Left ventricle myocardium inferior (tissue), 1 donor: ENCODE data around the gene HDAC7. TPM values are rescaled to one million over a fixed set of nuclear protein-coding genes. Genes with fewer than 3 reads are reported as not detected.

Experiments used
- DNase-seq: peaks from one replicate; pipeline ENCODE4 v3.0.0-alpha.2; 2020
- H3K27ac ChIP-seq: fragments of 200-600 bp; replicated peaks from 2 replicates; pipeline ENCODE4 v1.8.0; 2021
- H3K27me3 ChIP-seq: fragments of 200-600 bp; 2 replicates; pipeline ENCODE4 v1.8.0; 2021; ENCODE audit warnings: low read depth
- H3K36me3 ChIP-seq: fragments of 200-600 bp; 2 replicates; pipeline ENCODE4 v1.8.0; 2021
- H3K4me1 ChIP-seq: fragments of 200-600 bp; 2 replicates; pipeline ENCODE4 v1.8.0; 2021
- H3K4me3 ChIP-seq: fragments of 200-600 bp; 2 replicates; pipeline ENCODE4 v1.8.0; 2021; ENCODE audit warnings: mild to moderate bottlenecking, moderate library complexity
- H3K9me3 ChIP-seq: fragments of 200-600 bp; replicated peaks from 2 replicates; pipeline ENCODE4 v1.8.0; 2021
- CTCF ChIP-seq: fragments of 200-600 bp; IDR thresholded peaks from 2 replicates; pipeline ENCODE4 v1.8.0; 2021; ENCODE audit warnings: antibody characterized with exemption, mild to moderate bottlenecking, borderline replicate concordance
- intact Hi-C: fragments of 100-400 bp; cut with micrococcal nuclease; formaldehyde crosslinking; loops from one replicate; pipeline ENCODE4 v1.11.0; 2022
- total RNA-seq: library from RNA; stranded (reverse); fragmentation: NEBNext Ultra II Directional; extraction: Animal tissue kit (Norgen Biotek cat#: 25700); gene quantifications from one replicate; pipeline ENCODE4 v1.2.1, GENCODE V29; 2021
- donor health status: DM: no; HTN: yes; CAD: no; lungs with severe emphysema.

HDAC7 gene
- total RNA-seq, 1 donor from 2014 or later = 47.1 TPM

GRCh38 chr12:47742253-47742825, 77.4 kb downstream of the HDAC7 start:
- Histone ChIP-seq H3K4me1 (peaks cover 69% of the 10 kb centered on the region), H3K36me3 (peaks cover 13% of the 10 kb centered on the region), H3K4me3 (no peak overlapping the region), H3K27ac (no peak overlapping the region), H3K9me3 (no peaks in the 10 kb centered on the region), H3K27me3 (no peaks in the 10 kb centered on the region)
- intact Hi-C loops = no loop called here
- DNase-seq = peak; percentile 51
- peak; percentile 89 for TF ChIP-seq CTCF

GRCh38 chr12:47741340-47741703, 78.4 kb downstream of the HDAC7 start:
- peak; percentile 88 for DNase-seq
- Histone ChIP-seq H3K9me3 (no peaks in the 10 kb centered on the region), H3K4me3 (no peak overlapping the region), H3K27ac (peak overlapping the region; percentile 92), H3K4me1 (peaks cover 80% of the 10 kb centered on the region), H3K27me3 (no peaks in the 10 kb centered on the region), H3K36me3 (peaks cover 7% of the 10 kb centered on the region)
- TF ChIP-seq CTCF = no peak
- intact Hi-C loops = no loop called here

GRCh38 chr12:47740606-47741339, 78.9 kb downstream of the HDAC7 start:
- Histone ChIP-seq H3K9me3 (no peaks in the 10 kb centered on the region), H3K27ac (peak overlapping the region; percentile 92), H3K36me3 (peaks cover 2% of the 10 kb centered on the region), H3K27me3 (no peaks in the 10 kb centered on the region), H3K4me3 (peak overlapping the region; percentile 13), H3K4me1 (peaks cover 81% of the 10 kb centered on the region)
- intact Hi-C loops = no loop called here
- DNase-seq = no peak
- TF ChIP-seq CTCF = no peak

- Histone ChIP-seq H3K36me3 (no peaks in the 10 kb centered on the region), H3K4me1 (peaks cover 81% of the 10 kb centered on the region), H3K9me3 (no peaks in the 10 kb centered on the region), H3K27ac (peak overlapping the region; percentile 92), H3K27me3 (no peaks in the 10 kb centered on the region), H3K4me3 (peak overlapping the region; percentile 13)
- peak; percentile 62 for DNase-seq
- no peak for TF ChIP-seq CTCF
- intact Hi-C loops = no loop called here
Observed at GRCh38 chr12:47739979-47740378, 79.7 kb downstream of the HDAC7 start.

- Histone ChIP-seq H3K27ac (peak overlapping the region; percentile 92), H3K36me3 (no peaks in the 10 kb centered on the region), H3K9me3 (no peaks in the 10 kb centered on the region), H3K27me3 (no peaks in the 10 kb centered on the region), H3K4me1 (peaks cover 86% of the 10 kb centered on the region), H3K4me3 (no peak overlapping the region)
- no peak for TF ChIP-seq CTCF
- DNase-seq = no peak
- intact Hi-C loops = no loop called here
Observed at GRCh38 chr12:47739297-47739696, 80.4 kb downstream of the HDAC7 start.
